Retinal pigment epithelial cell (primary cell): Measurements from ENCODE around the gene AFF3.

Experiments used
- DNase-seq: peaks from one replicate; pipeline ENCODE4 v3.0.0-alpha.2; 2010; ENCODE audit warnings: low read depth
- H3K4me3 ChIP-seq: 2 replicates; pipeline ENCODE4 v1.5.1; 2011; ENCODE audit warnings: mild to moderate bottlenecking, low read length, control low read depth, moderate library complexity
- TF ChIP-seq, protein P1 (sequence below): conservative IDR thresholded peaks from 2 replicates; pipeline ENCODE4 v1.5.1; 2011; ENCODE audit warnings: low read depth, low read length, control low read depth, inconsistent platforms

Gene AFF3

DNA sequence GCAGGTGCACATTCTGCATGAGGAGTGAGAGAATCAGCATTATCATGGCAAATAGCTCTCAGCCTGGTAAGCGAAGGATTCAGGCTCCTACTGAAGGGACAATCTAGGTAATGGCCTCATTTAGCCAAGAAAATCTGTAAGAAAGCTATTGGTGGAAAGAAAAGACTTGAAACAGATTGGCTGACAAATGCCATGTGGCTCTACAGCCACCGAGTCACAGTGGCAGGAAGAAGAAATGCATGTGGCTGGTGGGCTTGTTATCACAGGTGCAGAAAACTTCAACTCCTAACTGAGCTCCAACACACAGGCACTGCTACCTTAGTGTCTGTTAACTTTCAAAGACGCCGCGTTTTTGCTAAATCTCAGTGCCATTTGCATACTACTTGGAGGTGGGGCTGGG, 592.0 kb downstream of the AFF3 start:
- no peak overlapping the region for H3K4me3 ChIP-seq
- TF ChIP-seq, protein P1, sequence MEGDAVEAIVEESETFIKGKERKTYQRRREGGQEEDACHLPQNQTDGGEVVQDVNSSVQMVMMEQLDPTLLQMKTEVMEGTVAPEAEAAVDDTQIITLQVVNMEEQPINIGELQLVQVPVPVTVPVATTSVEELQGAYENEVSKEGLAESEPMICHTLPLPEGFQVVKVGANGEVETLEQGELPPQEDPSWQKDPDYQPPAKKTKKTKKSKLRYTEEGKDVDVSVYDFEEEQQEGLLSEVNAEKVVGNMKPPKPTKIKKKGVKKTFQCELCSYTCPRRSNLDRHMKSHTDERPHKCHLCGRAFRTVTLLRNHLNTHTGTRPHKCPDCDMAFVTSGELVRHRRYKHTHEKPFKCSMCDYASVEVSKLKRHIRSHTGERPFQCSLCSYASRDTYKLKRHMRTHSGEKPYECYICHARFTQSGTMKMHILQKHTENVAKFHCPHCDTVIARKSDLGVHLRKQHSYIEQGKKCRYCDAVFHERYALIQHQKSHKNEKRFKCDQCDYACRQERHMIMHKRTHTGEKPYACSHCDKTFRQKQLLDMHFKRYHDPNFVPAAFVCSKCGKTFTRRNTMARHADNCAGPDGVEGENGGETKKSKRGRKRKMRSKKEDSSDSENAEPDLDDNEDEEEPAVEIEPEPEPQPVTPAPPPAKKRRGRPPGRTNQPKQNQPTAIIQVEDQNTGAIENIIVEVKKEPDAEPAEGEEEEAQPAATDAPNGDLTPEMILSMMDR, result no peak
- DNase-seq, result no peak

DNA sequence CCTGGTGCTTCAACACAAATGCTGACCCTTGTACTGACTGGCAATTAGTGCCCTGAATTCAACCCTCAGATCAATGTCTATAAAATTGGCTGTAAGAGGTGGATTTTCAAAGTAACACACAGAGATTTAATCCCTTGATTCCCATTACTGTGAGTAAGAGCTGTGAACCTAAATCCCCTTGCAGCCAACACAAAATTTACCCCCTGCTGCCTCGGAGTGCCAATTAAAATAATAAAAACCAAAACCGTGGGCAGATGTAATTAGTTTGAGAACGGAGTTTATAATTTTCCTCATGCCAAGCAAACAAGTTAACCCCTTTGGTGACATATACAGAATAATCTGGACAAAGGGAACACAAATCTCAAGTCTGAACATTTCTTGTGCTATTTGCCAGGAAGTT, 596.8 kb downstream of the AFF3 start:
- peak; percentile 49 for DNase-seq
- H3K4me3 ChIP-seq, result no peak overlapping the region
- TF ChIP-seq, protein P1, result no peak

DNA sequence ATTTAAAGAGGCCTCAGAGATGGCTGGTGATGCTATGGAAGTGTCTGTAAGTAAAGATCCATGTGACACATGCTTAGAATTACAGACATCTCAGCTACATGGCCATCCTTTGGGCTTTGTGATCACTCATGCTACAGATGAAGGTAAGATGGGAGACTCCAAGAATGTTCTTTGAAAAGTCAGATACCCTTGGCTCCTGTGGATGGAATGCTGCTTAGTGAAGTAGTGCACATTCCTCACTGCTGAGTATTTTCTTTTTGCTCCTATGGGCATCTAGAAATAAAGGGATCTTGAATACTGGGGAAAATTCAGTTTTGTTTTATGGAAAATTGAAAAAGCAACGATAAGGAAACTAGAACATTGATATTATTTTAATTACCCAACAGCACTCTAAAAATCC, 597.3 kb downstream of the AFF3 start:
- no peak overlapping the region for H3K4me3 ChIP-seq
- DNase-seq, result peak; percentile 61
- TF ChIP-seq, protein P1, result no peak

DNA sequence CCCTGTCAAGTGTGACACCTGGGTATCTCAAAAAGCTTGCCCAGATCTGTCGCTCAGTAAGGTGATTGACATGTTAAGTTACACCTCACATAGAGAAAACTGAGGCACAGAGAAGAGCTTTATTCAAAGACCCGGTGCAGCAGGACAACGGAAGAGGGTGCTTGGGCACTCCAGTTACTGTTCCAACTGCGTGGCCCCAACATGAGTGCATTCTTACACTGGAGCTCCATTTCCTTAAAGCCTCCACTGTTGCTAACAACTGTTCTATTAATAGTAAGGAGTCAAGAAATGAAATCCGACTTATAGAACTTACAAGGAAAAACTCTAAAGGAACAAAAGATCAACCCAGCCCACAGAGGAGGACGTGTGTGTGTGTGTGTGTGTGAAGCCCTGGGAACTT, 597.8 kb downstream of the AFF3 start:
- TF ChIP-seq, protein P1, result no peak
- peak; percentile 54 for DNase-seq
- no peak overlapping the region for H3K4me3 ChIP-seq

DNA sequence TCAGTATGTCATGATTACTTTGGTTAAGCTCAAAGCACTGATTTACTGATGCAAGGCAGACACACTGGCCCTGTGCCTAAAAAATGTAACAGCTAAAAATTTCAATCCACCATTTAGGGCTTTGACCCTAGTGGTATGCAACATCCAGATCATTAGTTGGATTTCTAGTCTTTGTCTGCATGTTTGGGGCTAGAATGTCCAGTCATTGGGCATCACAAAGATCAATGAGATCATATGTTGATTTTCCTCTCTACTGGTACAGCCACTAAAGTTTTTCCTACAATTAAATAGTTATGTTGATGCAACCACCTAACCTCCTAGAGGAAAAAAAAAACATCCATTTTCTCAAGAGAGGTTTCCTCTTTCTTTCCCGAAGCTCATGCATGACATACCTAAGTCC, 599.1 kb downstream of the AFF3 start:
- DNase-seq, result no peak
- no peak overlapping the region for H3K4me3 ChIP-seq
- TF ChIP-seq, protein P1, result no peak

DNA sequence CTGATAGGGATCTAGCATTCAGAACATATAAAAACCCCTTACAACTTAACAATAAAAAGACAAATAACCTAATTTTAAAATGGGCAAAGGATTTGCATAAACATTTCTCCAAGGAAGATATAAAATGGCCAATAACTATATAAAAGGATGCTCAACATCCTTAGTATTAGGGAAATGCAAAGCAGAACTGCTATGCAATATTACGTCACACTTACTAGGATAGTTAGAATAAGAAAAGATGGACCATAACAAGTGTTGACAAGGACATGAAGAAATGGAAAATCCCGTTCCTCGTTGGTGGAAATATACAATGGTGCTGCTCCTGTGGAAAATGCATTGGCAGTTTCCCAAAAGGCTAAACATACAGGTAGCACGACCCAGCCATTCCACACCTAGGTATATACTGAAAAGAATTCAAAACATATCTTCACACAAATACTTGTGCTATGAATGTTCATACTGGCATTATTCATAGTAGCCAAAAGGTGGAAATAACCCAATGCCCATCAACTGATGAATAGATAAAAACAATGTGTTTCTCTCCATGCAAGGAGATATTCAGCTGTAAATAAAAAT, 604.4 kb downstream of the AFF3 start:
- DNase-seq, result no peak
- no peak overlapping the region for H3K4me3 ChIP-seq
- TF ChIP-seq, protein P1, result no peak

DNA sequence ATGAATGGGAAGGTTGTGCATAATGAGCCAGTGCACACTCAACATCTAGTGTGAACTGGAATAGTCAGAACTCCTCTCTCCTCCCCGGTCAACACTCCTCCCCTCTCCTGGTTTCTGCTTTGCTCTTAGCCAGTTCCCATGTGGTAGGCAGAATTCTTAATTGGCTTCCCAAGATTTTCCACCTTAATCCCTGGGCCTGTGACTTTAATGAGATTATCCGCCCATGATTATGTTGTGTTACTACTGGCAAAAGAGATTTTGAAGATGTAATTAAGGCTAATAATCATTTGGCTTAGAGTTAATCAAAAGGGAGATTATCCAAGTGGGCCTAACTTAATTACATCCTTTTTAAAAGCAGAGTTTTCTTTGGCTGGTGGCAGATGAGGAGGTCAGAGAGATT, 618.3 kb downstream of the AFF3 start:
- peak; percentile 74 for DNase-seq
- TF ChIP-seq, protein P1, result no peak
- no peak overlapping the region for H3K4me3 ChIP-seq
